GM21367 (cell line): ENCODE results near the gene FAM170B.

Experiments
- ATAC-seq: cut with Tn5 transposase; IDR thresholded peaks from one replicate; pipeline ENCODE4 v1.9.1; 2021; ENCODE audit not compliant: unreplicated experiment

FAM170B gene

DNA sequence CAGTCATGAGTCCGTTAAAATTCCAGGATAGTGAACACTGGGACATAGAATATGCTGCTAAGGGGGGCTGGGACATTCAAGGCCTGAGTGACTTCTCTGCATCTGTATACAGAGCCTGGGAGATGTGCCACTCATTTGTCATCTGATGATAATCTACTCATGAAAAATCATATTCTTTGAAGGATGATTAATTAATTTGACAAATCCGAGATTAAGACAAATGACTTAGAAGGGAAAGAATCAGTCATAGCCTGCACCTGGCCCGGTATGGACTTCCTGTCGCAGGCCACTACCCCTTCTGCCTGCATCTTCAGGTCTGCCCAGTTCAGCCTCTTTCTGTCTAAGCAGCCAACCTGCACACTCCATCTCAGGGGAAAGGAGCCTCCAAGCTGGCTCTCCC lies 18.8 kb upstream of the FAM170B start:
- no peak for ATAC-seq

DNA sequence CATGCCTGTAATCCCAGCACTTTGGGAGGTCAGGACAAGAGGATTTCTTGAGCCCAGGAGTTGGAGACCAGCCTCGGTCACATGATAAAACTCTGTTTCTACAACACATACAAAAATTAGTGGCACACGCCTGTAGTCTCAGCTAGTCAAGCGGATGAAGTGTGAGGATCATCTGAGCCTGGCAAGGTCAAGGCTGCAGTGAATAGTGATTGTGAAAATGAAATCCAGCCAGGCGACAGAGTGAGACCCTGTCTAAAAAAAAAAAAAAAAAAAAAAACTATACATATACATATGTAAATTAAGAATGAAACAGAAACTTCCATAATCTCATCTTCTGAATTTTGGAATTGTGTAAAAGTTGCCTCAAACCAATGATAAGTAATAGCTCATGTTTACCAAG lies 18.2 kb upstream of the FAM170B start:
- ATAC-seq: no peak

DNA sequence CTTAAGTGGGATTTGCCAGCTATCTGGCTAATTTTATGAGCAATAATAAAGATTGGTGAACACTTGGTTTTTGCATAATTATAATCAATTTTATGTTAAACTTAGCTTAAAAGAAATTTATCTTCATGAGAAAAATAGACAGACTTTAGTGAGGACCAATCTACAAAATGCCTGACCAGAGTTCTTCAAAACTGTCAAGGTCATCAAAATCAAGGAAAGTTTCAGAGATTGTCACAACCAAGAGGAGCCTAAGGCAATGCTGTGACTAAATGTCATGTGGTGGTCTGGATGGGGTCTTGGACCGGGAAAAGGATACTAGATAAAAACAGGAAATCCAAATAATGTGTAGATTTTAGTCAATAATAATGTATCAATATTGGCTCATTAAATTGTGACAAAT lies 17.7 kb upstream of the FAM170B start:
- no peak for ATAC-seq

DNA sequence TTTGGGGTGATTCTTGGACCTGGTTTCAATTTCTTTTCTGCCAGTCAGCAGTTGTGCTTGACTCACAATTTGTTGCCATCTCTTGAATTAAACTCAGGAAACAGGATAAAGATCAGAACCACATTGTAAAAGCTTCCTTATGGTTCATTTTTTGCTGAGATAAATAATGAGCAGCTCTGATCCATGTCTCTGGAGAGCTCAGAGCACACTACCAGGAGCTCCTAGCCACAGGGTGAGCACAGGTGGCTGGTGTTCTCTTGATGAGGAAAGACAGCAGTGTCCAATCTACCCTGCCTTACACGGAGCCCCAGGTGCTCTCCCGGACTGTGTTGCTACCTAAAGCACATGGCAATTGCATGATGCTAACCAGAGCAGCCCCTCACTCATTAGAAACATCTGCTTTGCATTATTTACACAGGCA lies 17.2 kb upstream of the FAM170B start:
- no peak for ATAC-seq

DNA sequence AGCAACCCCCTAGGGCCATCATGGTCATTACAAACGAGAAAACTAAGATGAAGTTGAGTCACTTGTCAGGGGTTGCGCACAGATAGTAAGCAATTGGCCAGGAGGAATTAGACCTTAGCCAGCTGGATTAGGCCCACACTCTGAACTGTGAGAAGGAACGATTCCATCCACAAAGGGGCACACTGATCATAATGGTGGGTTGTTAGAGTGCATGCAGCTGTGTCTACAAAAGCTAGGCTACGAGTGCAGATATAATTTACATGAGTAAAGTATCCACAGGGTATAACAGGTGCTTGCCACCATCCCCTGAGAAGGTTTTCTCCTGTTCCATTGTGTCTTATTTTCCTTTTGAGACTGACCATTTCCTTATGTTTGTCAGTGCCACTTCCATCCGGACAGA lies 16.6 kb upstream of the FAM170B start:
- no peak for ATAC-seq

DNA sequence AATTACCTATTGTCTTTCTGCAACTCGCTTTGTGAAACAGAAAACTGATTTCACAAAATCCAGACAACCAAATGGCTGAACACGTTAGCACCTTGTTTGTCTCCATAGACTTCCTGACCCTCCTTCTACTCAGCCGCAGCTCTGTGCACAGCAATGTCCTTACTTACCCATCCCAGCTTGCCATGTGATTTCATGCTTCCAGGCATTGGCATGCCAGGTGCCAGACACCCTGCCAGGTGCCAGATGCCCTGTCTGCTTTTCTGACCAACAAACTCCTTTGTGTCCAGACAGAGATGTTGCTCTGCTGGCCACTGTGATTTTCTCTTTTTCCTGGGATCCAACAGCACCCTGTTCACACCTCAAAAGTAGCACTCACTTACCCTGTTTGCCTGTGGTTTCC lies 16.1 kb upstream of the FAM170B start:
- ATAC-seq: no peak

DNA sequence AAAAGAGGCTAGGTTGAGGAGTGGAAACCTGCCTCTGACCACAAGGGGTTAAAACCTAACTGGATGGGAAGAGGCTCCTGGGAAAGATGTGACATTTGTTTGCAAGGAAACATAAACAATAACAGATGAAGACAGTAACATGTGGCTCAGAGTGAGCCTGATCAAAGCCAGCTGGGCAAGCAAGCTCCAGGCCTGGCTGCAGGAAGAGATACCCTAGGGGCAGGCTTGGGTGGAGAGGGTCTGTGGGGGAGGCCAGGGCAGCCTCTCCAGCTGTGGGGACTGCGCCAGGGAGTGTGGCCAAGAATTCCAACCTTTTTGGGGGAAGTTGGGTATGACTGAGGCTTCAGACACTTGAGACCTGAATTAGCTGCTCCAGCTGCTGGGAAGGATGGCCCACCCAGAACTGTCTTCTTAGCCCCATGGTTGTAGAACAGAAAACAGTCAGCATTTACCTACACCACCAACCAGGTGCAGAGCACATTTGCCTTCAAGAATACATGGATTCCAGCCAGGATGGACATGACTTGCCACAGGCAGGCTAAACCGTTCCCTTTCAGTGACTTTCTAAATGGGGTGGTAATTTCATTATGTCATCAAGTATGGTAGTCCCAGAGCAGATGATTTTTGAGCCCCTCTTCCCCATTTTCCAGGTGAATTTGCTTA lies 10.4 kb upstream of the FAM170B start:
- ATAC-seq: no peak

DNA sequence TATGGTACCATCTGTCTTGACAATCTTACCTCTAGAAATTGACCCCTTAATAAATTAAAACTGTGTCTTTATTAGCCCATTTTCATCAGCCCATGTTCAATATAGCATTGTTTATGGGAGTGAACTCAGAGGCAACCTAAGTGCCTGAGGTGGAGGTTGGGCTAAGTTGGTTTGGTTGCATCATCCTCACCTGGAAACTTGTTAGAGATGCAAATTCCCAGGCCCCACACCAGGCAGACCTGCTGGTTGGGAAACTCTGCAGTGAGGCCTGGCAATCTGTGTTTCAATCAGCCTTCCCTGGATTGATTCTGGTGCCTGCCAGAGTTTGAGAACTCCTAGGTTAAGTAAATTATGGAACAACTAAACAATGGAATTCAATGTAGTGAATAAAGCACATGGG lies 9.4 kb upstream of the FAM170B start:
- ATAC-seq: no peak

DNA sequence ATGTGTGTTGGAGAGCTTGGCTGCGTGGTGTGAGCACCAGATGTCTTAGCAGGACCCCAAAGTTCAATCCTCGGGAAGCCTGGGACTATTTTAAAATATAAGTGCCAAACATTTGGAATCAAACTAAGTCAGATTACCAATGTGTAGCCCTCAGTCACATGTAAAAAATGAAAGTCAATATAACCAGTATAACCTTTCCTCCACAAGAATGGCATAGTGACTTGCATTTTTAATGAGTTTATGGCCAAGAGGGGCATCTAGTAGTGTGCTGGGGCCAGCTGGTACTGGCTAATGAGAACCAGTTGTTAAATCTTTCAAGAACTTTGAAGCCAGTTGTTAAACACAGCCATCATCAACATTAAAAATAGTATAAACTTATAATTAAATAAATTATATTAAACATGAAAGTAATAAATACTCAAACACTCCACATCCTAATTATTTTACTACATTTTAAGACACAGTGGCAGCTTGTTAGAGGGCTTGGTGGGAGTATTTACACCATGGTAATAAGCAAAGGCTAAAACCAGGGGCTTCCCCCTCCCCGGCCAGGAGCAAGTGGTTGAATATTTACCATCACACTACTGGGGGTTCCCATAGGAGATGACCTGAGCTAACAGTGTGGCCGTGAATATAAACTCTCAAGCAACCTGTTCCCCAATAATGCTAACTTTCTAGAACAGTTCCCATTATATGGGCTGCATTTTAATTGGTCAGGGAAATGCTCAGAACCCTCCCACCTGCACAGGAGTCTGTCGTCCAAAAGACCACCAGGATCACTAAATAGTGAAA lies 7.9 kb upstream of the FAM170B start:
- no peak for ATAC-seq

DNA sequence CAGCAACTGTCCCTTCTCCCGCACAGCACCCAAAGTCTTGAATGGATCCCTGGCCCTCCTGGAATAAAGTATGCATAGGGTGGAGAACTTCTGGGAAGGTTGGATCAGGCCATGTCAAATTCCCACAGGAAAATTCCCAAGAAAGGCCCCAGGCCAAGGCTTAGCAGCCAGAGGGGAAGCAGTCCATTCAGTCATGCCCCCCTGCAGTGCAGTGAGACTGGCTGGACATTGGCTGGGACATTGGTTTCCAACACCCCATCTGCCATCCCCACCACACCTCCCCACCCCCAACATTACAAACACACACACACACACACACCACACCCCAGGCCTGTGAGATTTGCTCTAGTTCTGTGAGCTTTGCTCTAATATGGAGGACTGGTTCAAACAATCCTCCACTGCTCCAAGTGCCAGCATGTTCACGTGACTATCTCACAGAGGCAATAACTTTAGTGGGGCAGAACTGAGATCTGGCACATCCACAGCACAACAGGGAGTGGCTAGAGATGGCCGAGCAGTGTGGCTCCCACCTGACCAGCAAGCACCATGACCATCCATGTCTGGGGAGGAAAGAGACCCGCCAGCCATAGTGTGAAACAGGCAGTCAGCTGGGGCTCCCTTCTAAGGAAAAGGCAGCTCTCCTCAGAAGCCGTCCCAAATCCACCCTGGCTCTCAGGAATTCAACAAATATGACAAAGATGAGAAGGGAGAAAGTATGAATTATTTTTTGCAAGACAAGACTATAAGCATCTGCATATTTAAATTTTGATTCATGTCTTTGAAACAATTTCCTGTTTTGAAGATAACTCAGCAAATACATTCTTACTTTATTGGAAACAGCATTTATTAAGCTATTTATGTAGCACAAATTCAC lies 6.7 kb upstream of the FAM170B start:
- ATAC-seq: no peak

DNA sequence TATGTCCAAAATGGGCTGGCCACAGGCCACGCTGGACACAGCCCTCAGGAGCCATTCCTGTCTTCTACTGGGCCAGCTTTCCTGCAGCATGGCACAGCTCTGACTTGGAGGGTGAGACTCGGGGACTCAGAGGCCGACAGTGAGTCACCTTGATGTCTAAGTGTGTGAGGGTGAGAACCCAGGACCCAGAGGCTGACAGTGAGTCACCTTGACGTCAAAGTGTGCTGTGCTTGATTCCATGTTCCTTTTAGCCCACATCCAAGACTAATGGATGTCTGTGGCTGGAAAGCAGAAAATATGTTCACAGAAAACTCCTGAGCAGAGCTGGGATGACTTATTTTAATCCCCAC lies 6.0 kb upstream of the FAM170B start:
- no peak for ATAC-seq

DNA sequence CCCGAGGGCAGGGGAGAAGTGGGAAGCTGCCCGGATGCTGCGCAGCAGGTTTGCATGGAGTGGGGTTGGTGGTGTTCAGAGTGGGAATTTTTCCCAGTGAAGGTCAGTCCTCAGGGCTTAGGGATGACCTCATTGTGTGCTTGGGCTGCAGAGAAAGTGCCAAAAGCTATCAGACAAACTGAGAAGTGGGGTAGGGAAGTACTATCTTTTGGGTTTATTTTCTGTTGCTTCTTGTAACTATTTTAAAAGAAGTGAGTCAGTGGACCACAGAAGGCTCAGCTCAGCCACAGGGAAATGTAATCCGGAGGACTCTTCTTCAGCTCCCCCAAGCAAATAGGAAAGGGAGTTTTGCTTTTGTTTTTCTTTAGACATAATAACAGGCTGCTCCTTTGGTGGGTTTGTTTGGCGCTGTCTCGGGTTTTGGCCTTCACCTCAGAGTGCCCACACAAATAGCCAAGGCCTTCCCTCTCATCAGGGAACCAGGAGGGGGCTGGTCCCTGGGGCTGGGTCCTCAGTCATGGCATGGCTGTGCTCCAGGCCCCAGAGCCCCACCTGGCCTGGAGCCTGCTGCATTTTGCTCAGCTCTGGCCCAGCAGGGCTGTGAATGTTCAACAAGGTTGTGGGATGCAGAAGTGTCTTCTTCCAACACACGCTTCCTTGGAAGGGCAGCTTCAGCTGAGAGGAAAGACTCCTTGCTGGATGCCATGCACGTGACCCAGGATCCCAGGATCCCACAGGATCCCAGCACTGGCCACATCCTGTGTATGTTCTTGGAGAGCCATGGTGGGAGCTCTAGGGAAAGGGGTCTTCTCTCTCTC lies 5.4 kb upstream of the FAM170B start:
- ATAC-seq: no peak

DNA sequence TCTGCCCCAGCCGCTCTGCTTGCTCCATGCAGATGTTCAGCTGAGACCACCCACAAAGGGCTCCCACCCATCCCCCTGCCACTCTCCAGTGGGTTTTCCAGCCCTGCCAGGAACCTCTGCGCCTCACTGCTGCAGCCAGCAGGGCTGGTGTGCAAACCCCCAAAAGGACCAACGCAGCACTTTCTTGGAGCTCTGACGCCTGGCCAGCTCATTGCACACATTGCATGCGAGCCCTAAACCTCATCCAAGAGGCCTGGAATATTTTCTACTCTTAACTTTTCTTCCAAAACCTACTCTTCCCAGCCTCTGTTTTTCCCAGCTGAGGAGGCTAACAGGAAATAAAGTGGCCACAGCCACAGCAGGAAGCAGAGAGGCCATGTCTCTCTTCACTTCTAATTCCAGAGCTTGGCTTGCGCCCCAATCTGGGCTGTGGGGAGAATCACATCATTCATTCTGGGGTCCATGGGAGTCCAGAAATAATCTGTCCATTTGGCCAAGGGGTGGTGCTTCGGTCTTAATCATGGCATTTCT lies 4.6 kb upstream of the FAM170B start:
- ATAC-seq: no peak

DNA sequence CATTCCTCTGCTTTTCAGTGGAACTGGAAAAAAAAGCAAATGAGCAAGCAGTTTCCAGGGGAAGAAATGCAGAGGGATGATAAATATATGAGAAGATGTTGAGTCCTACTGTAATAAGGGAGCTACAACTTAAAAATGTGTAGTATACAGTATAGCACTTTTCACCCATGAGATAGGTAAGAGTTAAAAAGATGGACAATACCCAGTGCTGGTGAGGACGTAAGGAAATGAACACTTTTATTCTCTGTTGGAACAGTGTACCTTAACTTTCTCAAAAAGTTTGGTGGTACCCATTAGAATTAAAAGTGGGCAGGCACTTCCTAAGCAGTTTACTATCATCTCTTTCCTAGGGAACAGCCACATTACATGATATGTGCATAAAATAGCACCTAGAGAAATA lies 2.7 kb upstream of the FAM170B start:
- no peak for ATAC-seq

DNA sequence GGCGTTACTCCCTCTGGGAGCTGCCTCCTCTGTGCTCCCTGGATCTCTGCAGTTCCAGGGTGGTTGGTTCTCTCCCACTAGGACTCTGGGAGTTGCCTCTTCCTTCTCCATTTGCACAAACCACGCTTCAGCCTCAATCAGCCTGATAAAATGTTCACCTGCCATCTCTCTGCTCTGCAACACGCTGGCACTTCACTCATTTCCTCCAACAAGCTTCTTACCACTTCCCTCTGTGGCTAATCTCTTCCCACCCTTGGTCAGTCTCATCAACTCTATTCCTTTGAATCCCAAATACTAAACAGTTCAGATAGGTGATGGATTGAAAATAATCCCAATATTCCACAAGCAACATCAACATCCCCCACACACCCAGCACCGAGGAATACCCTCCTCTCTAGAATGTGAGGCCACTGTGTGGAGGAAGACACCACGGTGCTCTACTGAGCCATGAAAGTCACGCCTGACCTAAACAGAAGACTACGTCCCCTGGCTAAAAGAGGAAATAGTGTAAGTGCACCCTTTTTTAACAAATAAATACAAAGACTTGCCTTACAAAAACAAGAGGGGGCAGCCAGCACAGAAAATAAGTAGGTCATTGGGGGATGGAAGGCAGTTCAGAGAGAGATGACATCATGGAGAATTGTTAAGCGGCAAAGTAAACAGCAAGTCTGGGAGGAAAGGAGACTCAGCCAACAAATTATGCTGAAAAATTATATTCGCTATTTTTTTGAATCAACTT lies 1.9 kb upstream of the FAM170B start:
- no peak for ATAC-seq

DNA sequence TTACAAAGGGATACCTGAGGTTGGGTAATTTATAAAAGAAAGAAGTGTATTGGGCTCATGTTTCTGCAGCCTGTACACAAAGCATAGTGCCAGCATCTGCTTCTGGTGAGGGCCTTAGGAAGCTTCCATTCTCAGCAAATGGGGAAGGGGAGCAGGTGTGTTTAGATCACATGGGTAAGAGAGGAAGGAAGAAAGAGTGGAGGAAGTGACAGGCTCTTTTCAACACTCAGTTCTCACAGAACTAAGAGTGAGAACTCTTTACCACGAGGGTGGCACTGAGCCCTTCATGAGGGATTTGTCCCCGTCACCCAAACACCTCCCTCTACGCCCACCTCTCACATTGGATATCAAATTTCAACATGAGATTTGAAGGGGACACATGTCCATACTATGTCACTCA lies 506 bp upstream of the FAM170B start:
- no peak for ATAC-seq

DNA sequence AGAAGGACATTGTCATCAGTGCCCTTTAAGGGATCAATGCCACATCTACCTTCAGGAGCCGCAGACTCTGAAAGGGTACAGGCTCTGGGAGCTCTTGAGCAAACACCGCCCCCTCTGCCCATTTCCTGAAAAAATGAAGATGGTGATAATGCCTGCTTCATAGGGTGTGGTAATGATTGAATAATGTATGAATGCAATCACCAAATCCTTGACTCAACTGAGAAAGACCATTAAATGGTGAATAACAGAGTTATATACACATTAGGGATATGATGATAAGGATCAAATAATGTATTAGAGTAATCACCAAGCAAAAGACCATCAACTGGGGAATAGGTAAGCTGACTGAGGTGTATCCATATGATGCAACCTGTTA lies 1.5 kb downstream of the FAM170B start:
- ATAC-seq: no peak

DNA sequence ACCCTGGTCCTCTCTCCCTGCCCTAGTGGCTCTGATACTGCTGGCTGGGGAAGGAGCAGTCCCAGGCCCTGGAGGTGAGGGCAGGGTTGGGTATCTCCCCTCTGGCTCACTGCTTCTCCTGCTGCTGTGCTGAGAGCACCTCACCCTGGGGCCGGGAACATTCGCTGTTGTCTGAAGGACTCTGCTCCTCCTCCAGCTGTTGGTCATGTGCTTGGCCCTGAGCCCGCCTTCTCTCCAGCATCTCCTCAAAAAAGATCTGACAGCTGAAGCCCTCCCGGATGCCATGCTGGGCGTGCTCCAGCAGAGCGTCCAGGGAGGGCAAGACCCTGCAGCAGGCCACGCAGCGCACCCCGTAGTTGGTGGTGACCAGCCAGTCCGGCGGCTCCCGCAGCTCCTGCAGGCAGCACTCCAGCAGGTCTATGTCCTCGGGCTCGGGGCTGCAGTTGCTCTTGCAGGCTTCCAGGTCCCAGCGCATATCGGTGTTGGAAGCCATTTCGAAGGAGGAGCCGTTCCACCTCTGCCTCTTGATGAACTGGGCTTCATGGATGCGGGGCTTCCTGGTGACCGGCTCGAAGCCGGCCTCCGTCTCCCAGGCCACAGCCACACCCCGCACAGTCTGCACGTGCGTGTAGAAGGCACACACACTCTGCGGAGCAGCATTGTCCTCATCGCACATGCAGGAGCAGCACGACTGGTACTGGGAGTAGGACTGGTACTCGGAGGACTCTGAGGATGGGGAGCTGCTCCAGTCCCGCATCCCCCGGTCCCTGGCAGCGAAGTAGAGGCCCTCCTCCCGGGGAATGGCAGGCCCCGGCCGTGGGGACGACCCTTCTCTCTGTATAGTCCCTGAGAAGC lies 2.1 kb downstream of the FAM170B start:
- ATAC-seq: no peak

DNA sequence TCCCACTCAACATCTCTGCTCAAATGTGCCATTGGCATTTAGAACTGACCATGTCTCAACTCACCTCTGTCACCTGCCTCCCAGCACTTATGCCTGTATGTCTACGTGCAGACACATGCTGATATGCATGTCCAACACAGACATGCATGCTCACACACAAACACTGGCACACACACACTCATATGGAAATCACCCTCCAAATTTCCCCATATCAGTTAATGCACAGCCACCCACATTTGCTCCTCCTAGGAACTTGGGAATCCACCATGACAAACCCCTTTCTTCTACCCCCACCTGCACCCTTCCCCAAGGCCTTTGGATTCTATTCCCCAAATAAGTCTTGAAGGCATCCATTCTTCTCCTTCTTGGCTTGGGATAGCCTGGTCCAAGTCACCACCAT lies 4.4 kb downstream of the FAM170B start:
- no peak for ATAC-seq
